ENCODE data around the gene SNX18.

- no peak for TF ChIP-seq CTCF (IDR thresholded peaks at IDR 0.05)
- no peak for TF ChIP-seq POLR2A (IDR thresholded peaks at IDR 0.05; ENCODE audit: low read length)
Measured at GRCh38 chr5:54570916-54571315, 53.4 kb downstream of the SNX18 start.

Data from A549 (cell line).